Bronchial epithelial cell (primary cell): ENCODE data around the gene OPN1MW2. TPM values are rescaled to one million over a fixed set of nuclear protein-coding genes. Genes with fewer than 3 reads are reported as not detected.
"Not testable (repeated sequence)": the region's sequence is repeated elsewhere in the genome, so short reads cannot be mapped to it uniquely, and the experiment has no call there.

Source experiments
- DNase-seq: peaks from one replicate; pipeline ENCODE4 v3.0.0-alpha.2; 2010; ENCODE audit warnings: low read depth
- FAIRE-seq: peaks from 2 replicates; lab custom pipeline; 2011; peaks lifted over from hg19 to GRCh38; lab: Jason Lieb, UNC
- H3K27me3 ChIP-seq: 2 replicates; pipeline ENCODE4 v1.5.1; 2011; ENCODE audit warnings: low read length; ENCODE audit not compliant: control insufficient read depth, insufficient read depth
- H3K36me3 ChIP-seq: 2 replicates; pipeline ENCODE4 v1.5.1; 2011; ENCODE audit warnings: low read length; ENCODE audit not compliant: control insufficient read depth, insufficient read depth
- H3K4me3 ChIP-seq: 2 replicates; pipeline ENCODE4 v1.5.1; 2011; ENCODE audit warnings: mild to moderate bottlenecking, low read depth, low read length, control low read depth
- total RNA-seq: library from RNA; depleted of rRNA; stranded (reverse); fragments of >200 nt; gene quantifications from 2 replicates; pipeline ENCODE4 v1.2.1, GENCODE V29; 2014

Gene OPN1MW2
- total RNA-seq, 1 donor from 2014 or later = not detected

DNA sequence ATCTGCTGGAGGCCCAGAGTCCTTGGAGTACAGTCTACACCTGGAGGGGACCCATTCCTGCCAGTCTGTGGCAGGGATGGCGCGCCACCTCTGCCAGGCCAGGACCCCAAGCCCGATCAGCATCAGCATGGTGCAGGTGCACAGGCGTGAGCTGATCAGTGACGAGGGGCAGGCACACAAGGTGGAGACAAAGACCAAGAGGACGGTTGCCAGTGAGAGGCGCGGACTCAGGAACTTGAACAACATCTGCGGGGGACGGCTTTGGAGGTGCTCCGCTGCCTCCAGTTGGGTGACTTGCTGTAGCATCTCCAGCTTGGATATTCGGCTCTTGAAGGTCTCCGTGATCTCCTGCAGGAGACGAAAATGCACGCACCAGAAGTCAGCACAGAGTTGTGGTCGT, 14.1 kb downstream of the OPN1MW2 start:
- not testable (repeated sequence) for H3K27me3 ChIP-seq, H3K36me3 ChIP-seq, DNase-seq, H3K4me3 ChIP-seq, FAIRE-seq

DNA sequence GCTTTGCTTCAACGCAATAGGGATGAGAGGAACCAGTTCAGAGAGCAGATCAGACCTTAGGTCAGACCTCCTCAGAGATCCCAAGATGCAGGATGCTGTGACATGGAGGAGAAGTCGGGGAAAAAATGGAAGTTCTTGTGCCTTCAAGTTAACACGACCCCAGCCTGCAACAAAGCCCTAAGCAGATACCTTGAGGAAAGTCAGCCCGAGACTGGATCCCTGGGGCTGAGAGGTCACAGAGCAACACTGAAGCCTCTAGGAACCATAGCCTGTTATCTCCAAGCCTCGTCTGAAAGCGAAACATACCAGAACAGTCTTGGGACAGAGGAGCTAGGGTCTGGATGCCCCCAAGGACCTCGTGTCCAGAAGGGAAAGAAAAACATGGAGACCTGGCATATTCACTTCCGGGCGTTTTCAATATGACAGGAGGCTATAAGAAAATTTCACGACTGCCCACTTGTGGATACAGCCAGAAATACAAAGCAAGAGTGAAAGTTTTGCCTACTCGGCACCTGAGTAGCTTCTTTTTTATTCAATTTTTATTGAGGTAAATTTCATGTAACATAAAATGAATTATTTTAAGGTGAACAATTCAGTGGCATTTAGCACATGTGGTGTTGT, 19.5 kb downstream of the OPN1MW2 start:
- not testable (repeated sequence) for FAIRE-seq, H3K36me3 ChIP-seq, H3K4me3 ChIP-seq, DNase-seq, H3K27me3 ChIP-seq

DNA sequence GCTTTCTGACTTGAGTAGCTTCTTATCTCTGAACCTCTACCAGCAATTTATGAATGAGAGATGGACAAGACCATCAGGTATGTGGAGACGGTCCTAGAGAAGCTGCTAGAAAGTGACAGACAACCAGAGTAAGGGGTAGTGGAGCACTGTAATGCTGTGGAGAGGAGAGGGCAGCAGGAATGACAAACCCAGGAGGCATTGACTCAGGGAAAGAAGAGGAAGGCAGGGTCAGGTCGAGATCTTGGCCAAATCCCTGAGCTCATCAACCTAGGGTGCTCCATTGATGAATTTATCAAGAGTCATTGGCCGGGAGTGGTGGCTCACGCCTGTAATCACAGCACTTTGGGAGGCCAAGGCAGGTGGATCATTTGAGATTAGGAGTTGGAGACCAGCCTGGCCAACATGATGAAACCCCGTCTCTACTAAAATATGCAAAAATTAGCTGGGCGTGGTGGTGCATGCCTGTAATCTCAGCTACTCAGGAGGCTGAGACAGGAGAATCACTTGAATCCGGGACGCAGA, 20.5 kb downstream of the OPN1MW2 start:
- not testable (repeated sequence) for DNase-seq, H3K36me3 ChIP-seq, H3K4me3 ChIP-seq, H3K27me3 ChIP-seq, FAIRE-seq

DNA sequence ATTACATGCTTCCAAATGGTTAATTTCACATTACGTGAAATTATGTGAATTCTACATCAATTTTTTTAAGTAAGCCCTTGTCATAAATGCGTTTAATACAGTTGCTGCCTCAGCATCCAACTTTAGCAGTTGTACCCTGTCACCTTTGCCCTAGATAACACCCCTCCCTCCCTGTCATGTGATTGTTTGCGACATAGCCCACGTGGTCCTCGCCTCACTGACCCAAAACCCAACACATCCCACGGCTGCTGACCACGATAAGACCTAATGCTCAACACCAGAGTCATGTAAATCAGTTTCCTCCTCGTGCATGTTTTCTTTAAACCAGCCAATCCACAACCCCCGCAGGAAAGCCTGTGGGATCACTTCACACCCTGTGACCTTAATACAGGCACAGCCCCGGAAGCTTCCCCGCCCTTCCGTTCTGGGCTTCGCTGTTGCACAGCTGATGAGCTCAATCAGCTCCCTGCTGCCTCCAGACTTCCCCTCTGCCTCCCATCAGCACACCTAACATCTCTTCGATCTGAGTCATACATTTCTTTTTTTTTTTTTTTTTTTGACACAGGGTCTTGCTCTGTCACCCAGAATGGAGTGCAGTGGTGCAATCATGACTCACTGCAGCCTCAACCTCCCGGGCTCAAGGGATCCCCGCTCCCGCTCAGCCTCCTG, 28.0 kb downstream of the OPN1MW2 start:
- H3K27me3 ChIP-seq, FAIRE-seq, DNase-seq, H3K36me3 ChIP-seq, H3K4me3 ChIP-seq: not testable (repeated sequence)

DNA sequence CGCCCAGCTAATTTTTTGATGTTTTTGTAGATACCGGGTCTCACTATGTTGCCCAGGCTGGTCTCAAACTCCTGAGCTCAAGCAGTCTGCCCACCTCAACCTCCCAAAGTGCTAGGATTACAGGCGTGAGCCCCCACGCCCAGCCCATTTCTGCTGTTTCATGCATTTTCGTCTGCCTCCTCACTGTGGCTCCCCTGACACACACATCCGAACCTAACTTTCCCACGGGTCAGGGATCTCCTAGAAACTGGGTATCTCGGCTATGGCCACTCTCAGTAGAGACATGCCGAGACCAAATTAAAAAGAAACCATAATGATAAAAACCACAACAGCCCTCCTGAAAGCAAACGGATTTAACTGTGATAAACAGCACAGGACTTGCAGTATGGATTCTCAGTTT, 28.5 kb downstream of the OPN1MW2 start:
- H3K27me3 ChIP-seq, H3K36me3 ChIP-seq, DNase-seq, H3K4me3 ChIP-seq, FAIRE-seq: not testable (repeated sequence)

DNA sequence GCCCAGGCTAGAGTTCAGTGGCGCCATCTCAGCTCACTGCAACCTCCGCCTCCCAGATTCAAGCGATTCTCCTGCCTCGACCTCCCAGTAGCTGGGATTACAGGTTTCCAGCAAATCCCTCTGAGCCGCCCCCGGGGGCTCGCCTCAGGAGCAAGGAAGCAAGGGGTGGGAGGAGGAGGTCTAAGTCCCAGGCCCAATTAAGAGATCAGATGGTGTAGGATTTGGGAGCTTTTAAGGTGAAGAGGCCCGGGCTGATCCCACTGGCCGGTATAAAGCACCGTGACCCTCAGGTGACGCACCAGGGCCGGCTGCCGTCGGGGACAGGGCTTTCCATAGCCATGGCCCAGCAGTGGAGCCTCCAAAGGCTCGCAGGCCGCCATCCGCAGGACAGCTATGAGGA, 37.7 kb downstream of the OPN1MW2 start, which contains the start of gene OPN1MW3:
Gene OPN1MW3 (plus strand): TSS at position 301 of the 400 bp plus-strand sequence. CDS start 38 bp downstream, at position 339.
- not testable (repeated sequence) for H3K27me3 ChIP-seq, H3K4me3 ChIP-seq, H3K36me3 ChIP-seq, DNase-seq, FAIRE-seq

DNA sequence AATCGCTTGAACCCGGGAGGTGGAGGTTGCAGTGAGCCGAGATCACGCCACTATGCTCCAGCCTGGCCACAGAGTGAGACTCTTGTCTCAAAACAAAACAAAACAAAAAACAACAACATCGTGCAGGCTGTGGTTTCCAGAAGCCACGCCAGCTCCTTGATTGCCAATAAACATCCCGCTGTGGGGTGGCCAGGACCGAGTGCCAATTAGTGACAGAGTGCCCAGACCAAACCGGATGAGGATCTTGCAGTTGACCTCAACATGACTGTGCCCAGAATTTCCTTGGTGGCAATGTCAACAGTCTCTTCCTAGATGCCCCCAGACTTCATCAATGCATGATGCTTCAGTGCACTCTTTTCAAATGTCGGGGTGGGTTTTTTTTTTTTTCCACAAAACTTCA, 39.2 kb downstream of the OPN1MW2 start:
- not testable (repeated sequence) for H3K36me3 ChIP-seq, H3K27me3 ChIP-seq, H3K4me3 ChIP-seq, DNase-seq, FAIRE-seq

DNA sequence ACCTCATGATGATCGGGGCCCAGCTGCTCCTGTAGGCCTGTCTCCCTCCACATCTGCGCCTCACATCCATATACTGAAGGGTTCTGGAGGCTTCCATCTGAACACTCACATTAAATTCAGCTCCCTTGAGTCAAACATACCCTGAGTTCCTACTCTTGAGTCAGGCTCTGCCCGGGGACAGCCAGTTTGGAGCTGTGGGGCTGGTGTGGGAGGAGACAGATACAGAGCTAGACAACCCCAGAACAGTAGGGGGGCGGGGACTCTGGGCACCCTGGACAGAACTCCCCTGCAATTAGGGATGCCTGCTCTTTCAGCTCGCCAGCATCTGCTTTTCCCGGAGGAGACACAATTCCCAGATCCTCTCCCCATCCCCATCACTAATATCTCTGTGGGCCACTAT, 43.5 kb downstream of the OPN1MW2 start:
- DNase-seq, H3K4me3 ChIP-seq, FAIRE-seq, H3K36me3 ChIP-seq, H3K27me3 ChIP-seq: not testable (repeated sequence)

DNA sequence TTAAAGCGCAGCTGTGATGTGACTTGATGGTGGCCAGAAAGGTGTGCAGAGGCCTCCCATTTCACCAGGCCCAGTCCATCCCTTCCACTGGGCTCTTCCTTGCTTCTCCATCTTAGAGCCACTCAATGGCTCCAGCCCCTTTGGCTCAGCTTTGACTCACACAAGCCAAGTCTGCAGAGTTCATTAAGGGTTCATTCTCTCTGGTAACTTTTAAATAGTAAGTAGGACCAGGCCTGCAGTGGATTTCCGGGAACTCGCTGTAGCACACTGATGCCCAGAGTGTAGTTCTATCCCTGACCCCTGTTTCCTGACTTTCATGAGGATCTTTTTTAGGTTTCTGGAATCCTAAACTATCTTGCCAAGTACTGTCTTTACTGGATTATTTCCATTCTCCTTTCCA, 49.7 kb downstream of the OPN1MW2 start:
- H3K36me3 ChIP-seq, H3K27me3 ChIP-seq, H3K4me3 ChIP-seq, DNase-seq, FAIRE-seq: not testable (repeated sequence)

Other genes starting within 250 kb of the OPN1MW2 start
- 5.5 and 7.3 TPM in 2 replicates for gene HCFC1, start 247.9 kb upstream of the OPN1MW2 start, total RNA-seq
- gene TMEM187, start 247.0 kb upstream of the OPN1MW2 start, total RNA-seq = 4.0 and 5.3 TPM in 2 replicates
- gene IRAK1, start 199.9 kb upstream of the OPN1MW2 start, total RNA-seq = 114 and 119 TPM in 2 replicates
- 21.1 and 28.9 TPM in 2 replicates for gene MECP2, start 122.0 kb upstream of the OPN1MW2 start, total RNA-seq
- gene OPN1LW, start 75.5 kb upstream of the OPN1MW2 start, total RNA-seq = not detected in 2 replicates
- not detected in 2 replicates for gene OPN1MW, start 37.2 kb upstream of the OPN1MW2 start, total RNA-seq
- not detected in 2 replicates for gene OPN1MW3, start 37.8 kb downstream of the OPN1MW2 start, total RNA-seq
- not detected in 2 replicates for gene TEX28, start 75.4 kb downstream of the OPN1MW2 start, total RNA-seq
- gene TKTL1, start 76.0 kb downstream of the OPN1MW2 start, total RNA-seq = not detected in 2 replicates
- gene FLNA, start 154.9 kb downstream of the OPN1MW2 start, total RNA-seq = 676 and 858 TPM in 2 replicates
- 16.1 and 27.3 TPM in 2 replicates for gene EMD, start 159.5 kb downstream of the OPN1MW2 start, total RNA-seq
- gene RPL10, start 178.6 kb downstream of the OPN1MW2 start, total RNA-seq = 2,240 and 6,023 TPM in 2 replicates
- 38.7 and 70.7 TPM in 2 replicates for gene DNASE1L1, start 189.5 kb downstream of the OPN1MW2 start, total RNA-seq
- gene TAFAZZIN, start 191.8 kb downstream of the OPN1MW2 start, total RNA-seq = 20.6 and 22.4 TPM in 2 replicates
- 44.0 and 51.7 TPM in 2 replicates for gene ATP6AP1, start 208.9 kb downstream of the OPN1MW2 start, total RNA-seq
- gene GDI1, start 217.4 kb downstream of the OPN1MW2 start, total RNA-seq = 87.2 and 98.5 TPM in 2 replicates
- gene FAM50A, start 224.4 kb downstream of the OPN1MW2 start, total RNA-seq = 88.5 and 90.4 TPM in 2 replicates
- gene PLXNA3, start 238.5 kb downstream of the OPN1MW2 start, total RNA-seq = 6.1 and 8.7 TPM in 2 replicates